ENCODE results near the gene SCGB2B2. TPM values are rescaled to one million over a fixed set of nuclear protein-coding genes. Genes with fewer than 3 reads are reported as not detected.
"Not testable (repeated sequence)": the region's sequence is repeated elsewhere in the genome, so short reads cannot be mapped to it uniquely, and the experiment has no call there.

The SCGB2B2 gene
- total RNA-seq, 1 donor from 2014 or later: 0.60 TPM

GRCh38 chr19:34671972-34672371 is 5.0 kb downstream of the SCGB2B2 start:
- H3K36me3 Mint-ChIP-seq: no peaks in the 10 kb centered on the region
- H3K9me3 Mint-ChIP-seq: no peaks in the 10 kb centered on the region
- H3K4me1 Mint-ChIP-seq (ENCODE audit: unreplicated experiment): no peaks in the 10 kb centered on the region
- H3K27me3 Mint-ChIP-seq: no peaks in the 10 kb centered on the region
- H3K4me3 Mint-ChIP-seq: no peak overlapping the region
- DNase-seq (ENCODE audit: extremely low spot score, unreplicated experiment): no peak
- no peak overlapping the region for H3K27ac Mint-ChIP-seq
- TF ChIP-seq CTCF (conservative IDR thresholded peaks at IDR 0.05): no peak

- no peak for DNase-seq (ENCODE audit: extremely low spot score, unreplicated experiment)
- Mint-ChIP-seq H3K27ac (no peak overlapping the region), H3K4me3 (no peak overlapping the region), H3K9me3 (no peaks in the 10 kb centered on the region), H3K36me3 (no peaks in the 10 kb centered on the region), H3K27me3 (no peaks in the 10 kb centered on the region), H3K4me1 (ENCODE audit: unreplicated experiment) (no peaks in the 10 kb centered on the region)
- no peak for TF ChIP-seq CTCF (conservative IDR thresholded peaks at IDR 0.05)
Observed at GRCh38 chr19:34669305-34669704, 7.7 kb downstream of the SCGB2B2 start.

GRCh38 chr19:34668690-34669089 is 8.3 kb downstream of the SCGB2B2 start:
- not testable (repeated sequence) for H3K4me3 Mint-ChIP-seq; H3K4me1 Mint-ChIP-seq (ENCODE audit: unreplicated experiment); H3K27ac Mint-ChIP-seq; H3K9me3 Mint-ChIP-seq; H3K27me3 Mint-ChIP-seq; DNase-seq (ENCODE audit: extremely low spot score, unreplicated experiment); H3K36me3 Mint-ChIP-seq

- H3K27ac Mint-ChIP-seq; H3K9me3 Mint-ChIP-seq; H3K27me3 Mint-ChIP-seq; DNase-seq (ENCODE audit: extremely low spot score, unreplicated experiment); H3K4me3 Mint-ChIP-seq; H3K4me1 Mint-ChIP-seq (ENCODE audit: unreplicated experiment); H3K36me3 Mint-ChIP-seq: not testable (repeated sequence)
Observed at GRCh38 chr19:34668077-34668689, 8.8 kb downstream of the SCGB2B2 start.

GRCh38 chr19:34667349-34668076 is 9.4 kb downstream of the SCGB2B2 start:
- Mint-ChIP-seq H3K4me3 (peak overlapping the region; percentile 45), H3K27me3 (no peaks in the 10 kb centered on the region), H3K4me1 (ENCODE audit: unreplicated experiment) (no peaks in the 10 kb centered on the region), H3K9me3 (no peaks in the 10 kb centered on the region), H3K27ac (no peak overlapping the region), H3K36me3 (no peaks in the 10 kb centered on the region)
- TF ChIP-seq CTCF (conservative IDR thresholded peaks at IDR 0.05): no peak
- no peak for DNase-seq (ENCODE audit: extremely low spot score, unreplicated experiment)

GRCh38 chr19:34666958-34667265 is 10.0 kb downstream of the SCGB2B2 start:
- Mint-ChIP-seq H3K4me3 (no peak overlapping the region), H3K27me3 (no peaks in the 10 kb centered on the region), H3K9me3 (no peaks in the 10 kb centered on the region), H3K36me3 (no peaks in the 10 kb centered on the region), H3K27ac (no peak overlapping the region), H3K4me1 (ENCODE audit: unreplicated experiment) (no peaks in the 10 kb centered on the region)
- no peak for TF ChIP-seq CTCF (conservative IDR thresholded peaks at IDR 0.05)
- no peak for DNase-seq (ENCODE audit: extremely low spot score, unreplicated experiment)

All from type B pancreatic cell (in vitro differentiated cells).